ENCODE data around the gene KCNJ12.

DNA sequence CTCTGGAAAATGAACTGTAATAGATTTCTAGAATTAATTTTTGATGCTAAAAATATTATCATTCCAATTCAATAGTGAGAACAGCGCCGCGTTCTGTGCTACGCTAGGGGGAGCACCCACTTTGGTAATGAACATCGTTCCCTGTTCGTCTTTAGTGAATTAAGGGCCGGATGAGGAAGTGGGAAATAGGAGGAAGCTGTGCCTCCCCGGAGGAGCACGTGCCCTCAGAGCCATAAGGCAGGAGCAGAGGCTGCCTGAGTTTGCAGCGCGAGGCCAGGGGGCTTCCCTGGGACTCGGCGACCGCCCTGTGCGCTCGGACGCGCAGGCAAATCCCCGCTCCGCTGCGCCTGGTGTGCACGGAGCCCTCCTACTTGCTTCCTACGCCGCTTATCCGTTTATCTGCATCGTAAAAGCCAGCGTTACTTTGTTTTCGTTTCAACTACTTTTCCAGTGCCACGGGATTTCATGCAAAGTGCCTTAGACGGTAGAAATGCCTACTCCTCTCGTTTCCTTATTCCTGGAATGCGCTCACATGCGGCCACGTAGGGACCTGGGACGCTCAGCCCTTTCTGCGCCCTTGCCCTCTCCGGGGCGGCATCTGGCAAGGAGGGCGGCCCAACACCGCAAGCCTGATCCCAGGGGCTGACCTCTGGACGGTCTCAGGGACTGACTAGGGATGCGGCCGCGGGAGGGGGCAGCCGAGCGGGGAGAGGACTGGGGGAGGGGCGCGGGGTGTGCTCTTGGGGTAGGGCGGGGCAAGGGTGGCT lies 76.4 kb downstream of the KCNJ12 start:
- TF ChIP-seq, protein P1, sequence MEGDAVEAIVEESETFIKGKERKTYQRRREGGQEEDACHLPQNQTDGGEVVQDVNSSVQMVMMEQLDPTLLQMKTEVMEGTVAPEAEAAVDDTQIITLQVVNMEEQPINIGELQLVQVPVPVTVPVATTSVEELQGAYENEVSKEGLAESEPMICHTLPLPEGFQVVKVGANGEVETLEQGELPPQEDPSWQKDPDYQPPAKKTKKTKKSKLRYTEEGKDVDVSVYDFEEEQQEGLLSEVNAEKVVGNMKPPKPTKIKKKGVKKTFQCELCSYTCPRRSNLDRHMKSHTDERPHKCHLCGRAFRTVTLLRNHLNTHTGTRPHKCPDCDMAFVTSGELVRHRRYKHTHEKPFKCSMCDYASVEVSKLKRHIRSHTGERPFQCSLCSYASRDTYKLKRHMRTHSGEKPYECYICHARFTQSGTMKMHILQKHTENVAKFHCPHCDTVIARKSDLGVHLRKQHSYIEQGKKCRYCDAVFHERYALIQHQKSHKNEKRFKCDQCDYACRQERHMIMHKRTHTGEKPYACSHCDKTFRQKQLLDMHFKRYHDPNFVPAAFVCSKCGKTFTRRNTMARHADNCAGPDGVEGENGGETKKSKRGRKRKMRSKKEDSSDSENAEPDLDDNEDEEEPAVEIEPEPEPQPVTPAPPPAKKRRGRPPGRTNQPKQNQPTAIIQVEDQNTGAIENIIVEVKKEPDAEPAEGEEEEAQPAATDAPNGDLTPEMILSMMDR (conservative IDR thresholded peaks at IDR 0.05; ENCODE audit: low read depth, low read length) = peak; percentile 68
- TF ChIP-seq NFE2L2 (IDR thresholded peaks at IDR 0.05; ENCODE audit: low read depth, low read length) = no peak
- TF ChIP-seq, protein P2, sequence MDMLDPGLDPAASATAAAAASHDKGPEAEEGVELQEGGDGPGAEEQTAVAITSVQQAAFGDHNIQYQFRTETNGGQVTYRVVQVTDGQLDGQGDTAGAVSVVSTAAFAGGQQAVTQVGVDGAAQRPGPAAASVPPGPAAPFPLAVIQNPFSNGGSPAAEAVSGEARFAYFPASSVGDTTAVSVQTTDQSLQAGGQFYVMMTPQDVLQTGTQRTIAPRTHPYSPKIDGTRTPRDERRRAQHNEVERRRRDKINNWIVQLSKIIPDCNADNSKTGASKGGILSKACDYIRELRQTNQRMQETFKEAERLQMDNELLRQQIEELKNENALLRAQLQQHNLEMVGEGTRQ (IDR thresholded peaks at IDR 0.05; ENCODE audit: low read depth, low read length) = peak; percentile 49; the same call in 1 of the 2 replicates
- no peak for TF ChIP-seq POLR2A (IDR thresholded peaks at IDR 0.05; ENCODE audit: low read depth, low read length)
- TF ChIP-seq SMC3 (IDR thresholded peaks at IDR 0.05; ENCODE audit: low read depth, low read length) = peak; percentile 42
- no peak; the same call in 1 of the 2 replicates for TF ChIP-seq BHLHE40 (IDR thresholded peaks at IDR 0.05; ENCODE audit: low read depth, low read length)
- no peak for TF ChIP-seq CHD1 (IDR thresholded peaks at IDR 0.05; ENCODE audit: low read depth, low read length)
- no peak for TF ChIP-seq CEBPB (IDR thresholded peaks at IDR 0.05; ENCODE audit: low read depth, low read length)
- no peak for TF ChIP-seq RCOR1 (IDR thresholded peaks at IDR 0.05; ENCODE audit: insufficient replicate concordance, low read length)
- TF ChIP-seq RAD21 (IDR thresholded peaks at IDR 0.05; ENCODE audit: low read length) = peak; percentile 49
- TF ChIP-seq MXI1 (IDR thresholded peaks at IDR 0.05; ENCODE audit: borderline replicate concordance, low read depth, low read length) = no peak
- TF ChIP-seq RFX5 (IDR thresholded peaks at IDR 0.05; ENCODE audit: low read depth, low read length) = no peak
- no peak for TF ChIP-seq MAFK (IDR thresholded peaks at IDR 0.05; ENCODE audit: low read depth, low read length)
